CD8-positive, alpha-beta memory T cell (primary cell): ENCODE results near the gene NDUFB10. TPM values are rescaled to one million over a fixed set of nuclear protein-coding genes. Genes with fewer than 3 reads are reported as not detected.
A peak's percentile ranks its signal among the peaks of the same experiment; 100 is the strongest.

Source experiments
- CTCF ChIA-PET: fragments of 350-600 bp; sonication (Branson Sonifier 250); formaldehyde crosslinking; loops from one replicate; lab custom pipeline; 2021; ENCODE audit warnings: antibody characterized with exemption; lab: Charles Lee
- POLR2A ChIA-PET: fragments of 350-600 bp; sonication (Branson Sonifier 250); formaldehyde crosslinking; loops from one replicate; lab custom pipeline; 2021; ENCODE audit warnings: antibody characterized with exemption; lab: Charles Lee
- DNase-seq, 5 donors: peaks; one replicate each; pipeline versions ENCODE4 v3.0.0 to v3.0.0-alpha.2; 2020 to 2022; ENCODE audit warnings: mixed read lengths in 1 of 5
- H3K27ac ChIP-seq: one replicate; pipeline ENCODE4 v1.7.0; 2013; ENCODE audit warnings: low read depth, mild to moderate bottlenecking, low read length, moderate library complexity
- H3K27me3 ChIP-seq: 2 replicates; pipeline ENCODE4 v1.7.0; 2013; ENCODE audit warnings: low read length, mild to moderate bottlenecking; ENCODE audit not compliant: insufficient read depth, poor library complexity, severe bottlenecking
- H3K36me3 ChIP-seq: 2 replicates; pipeline ENCODE4 v1.7.0; 2013; ENCODE audit warnings: mild to moderate bottlenecking, low read length, moderate library complexity; ENCODE audit not compliant: insufficient read depth
- H3K4me1 ChIP-seq: 2 replicates; pipeline ENCODE4 v1.7.0; 2013; ENCODE audit warnings: mild to moderate bottlenecking, low read length, moderate library complexity; ENCODE audit not compliant: insufficient read depth
- H3K4me3 ChIP-seq: 2 replicates; pipeline ENCODE4 v1.7.0; 2013; ENCODE audit warnings: mild to moderate bottlenecking, low read length
- H3K9me3 ChIP-seq: 2 replicates; pipeline ENCODE4 v1.7.0; 2013; ENCODE audit warnings: mild to moderate bottlenecking, low read length
- H3K27ac Mint-ChIP-seq, 8 donors: one replicate each; pipeline ENCODE4 v1.8.0; 2020 to 2021; ENCODE audit warnings: mixed read lengths in 8 of 8, mild to moderate bottlenecking in 6 of 8, inconsistent platforms in 3 of 8, moderate library complexity in 3 of 8
- H3K27me3 Mint-ChIP-seq, 2 donors: one replicate each; pipeline ENCODE4 v1.8.0; 2020 to 2021; ENCODE audit warnings: mixed read lengths in 2 of 2, mild to moderate bottlenecking in 1 of 2, moderate library complexity in 1 of 2
- H3K36me3 Mint-ChIP-seq, 3 donors: one replicate each; pipeline ENCODE4 v1.8.0; 2020 to 2021; ENCODE audit warnings: mixed read lengths in 3 of 3, inconsistent platforms in 1 of 3, mild to moderate bottlenecking in 1 of 3
- H3K4me1 Mint-ChIP-seq, 3 donors: one replicate each; pipeline ENCODE4 v1.8.0; 2020 to 2021; ENCODE audit warnings: mixed read lengths in 3 of 3, inconsistent platforms in 1 of 3, mild to moderate bottlenecking in 1 of 3
- H3K4me3 Mint-ChIP-seq, 7 donors: one replicate each; pipeline ENCODE4 v1.8.0; 2020 to 2021; ENCODE audit warnings: mixed read lengths in 7 of 7, mild to moderate bottlenecking in 6 of 7, moderate library complexity in 4 of 7, inconsistent platforms in 2 of 7
- H3K9me3 Mint-ChIP-seq, 5 donors: one replicate each; pipeline ENCODE4 v1.8.0; 2020 to 2022; ENCODE audit warnings: mixed read lengths in 5 of 5, mild to moderate bottlenecking in 3 of 5, moderate library complexity in 2 of 5, inconsistent platforms in 1 of 5
- polyA plus RNA-seq: library from polyadenylated mRNA; unstranded; fragments of 300-500 nt; fragmentation: Illumina TruSeq; gene quantifications from one replicate; pipeline ENCODE4 v1.2.3, GENCODE V29; 2021
- total RNA-seq, 2 experiments: library from RNA; stranded (reverse); gene quantifications; one replicate each; pipeline ENCODE4 v1.2.3, GENCODE V29; 2021

Gene NDUFB10
- total and polyA plus RNA-seq, 3 experiments from 2014 or later = 150 to 236 (median 152) TPM

DNA sequence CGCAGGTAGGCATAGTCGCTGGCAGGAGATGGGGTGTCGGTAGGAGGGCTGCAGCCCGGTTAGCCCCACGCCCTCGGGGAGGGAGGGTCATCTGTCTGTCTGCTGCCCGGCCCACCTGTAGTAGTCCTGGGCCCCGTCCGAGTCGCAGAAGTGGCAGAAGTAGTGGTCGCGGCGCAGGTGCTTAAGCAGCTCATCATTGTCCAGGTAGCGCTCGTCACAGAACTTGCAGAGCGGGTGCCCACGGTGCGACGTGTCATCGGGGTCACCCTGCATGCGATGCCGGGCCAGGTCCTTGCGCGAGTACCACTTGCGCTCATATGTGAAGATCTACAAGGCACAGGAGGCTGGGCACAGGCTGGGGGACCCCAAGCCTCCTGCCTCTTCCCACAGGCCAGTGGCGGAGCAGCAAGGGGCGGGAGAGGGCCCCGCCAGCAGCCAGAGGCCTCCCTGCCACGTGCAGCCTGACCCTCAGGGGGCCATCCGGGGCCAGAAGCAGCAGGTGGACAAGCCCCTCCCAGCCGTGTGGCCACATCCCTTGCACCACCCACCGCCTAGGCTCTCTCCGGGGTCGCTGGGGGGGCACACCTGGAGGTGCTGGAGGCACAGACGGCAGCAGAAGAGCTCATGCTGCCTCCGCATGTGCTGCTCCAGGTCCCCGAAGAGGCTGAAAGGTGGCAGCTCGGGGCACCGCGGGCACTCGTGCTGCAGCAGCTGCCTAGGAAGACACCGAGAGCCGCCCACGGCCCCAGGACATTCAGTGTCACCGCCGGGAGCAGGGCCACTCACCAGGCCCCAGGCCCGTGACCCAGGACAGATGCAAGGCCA is 43.3 kb downstream of the NDUFB10 start:
- peaks cover 12% of the 10 kb centered on the region for H3K36me3 ChIP-seq
- no peaks in the 10 kb centered on the region for H3K27me3 Mint-ChIP-seq

DNA sequence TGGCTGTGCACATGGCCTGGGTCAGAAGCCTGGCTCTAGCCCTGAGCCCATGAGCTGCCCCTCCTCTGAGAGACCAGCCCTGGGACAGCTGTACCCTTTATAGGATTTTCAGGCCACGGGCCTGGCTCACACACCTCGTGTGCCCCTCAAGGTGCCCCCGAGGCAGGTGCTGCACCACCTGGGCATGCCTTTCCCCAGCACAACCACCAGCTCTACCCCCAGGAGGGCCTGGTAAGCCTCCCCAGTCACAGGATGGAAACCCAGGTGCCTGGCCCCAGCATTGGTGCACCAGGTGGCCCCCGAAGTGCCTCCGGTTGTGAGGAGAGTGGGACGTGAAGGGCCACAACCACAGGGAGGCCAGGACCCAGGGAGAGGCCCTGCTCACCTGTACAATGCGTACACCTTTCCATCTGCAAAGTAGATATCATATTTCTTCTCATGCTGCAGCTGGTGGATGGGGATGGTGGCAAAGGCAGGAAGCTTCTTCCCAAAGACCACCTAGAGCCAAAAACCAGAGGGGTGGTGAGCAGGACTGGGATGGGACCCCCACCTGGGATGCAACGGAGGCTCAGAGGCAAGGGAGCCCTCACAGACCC is 44.0 kb downstream of the NDUFB10 start:
- Histone ChIP-seq H3K4me1 (peaks cover 25% of the 10 kb centered on the region), H3K27ac (peak overlapping the region; percentile 54), H3K27me3 (no peaks in the 10 kb centered on the region), H3K4me3 (no peak overlapping the region), H3K36me3 (peaks cover 12% of the 10 kb centered on the region), H3K9me3 (no peaks in the 10 kb centered on the region)
- Mint-ChIP-seq H3K9me3 (no peaks in the 10 kb centered on the region), H3K27me3 (no peaks in the 10 kb centered on the region), H3K4me1 (peaks cover 14 to 48% (median 18%) of the 10 kb centered on the region in 3 donors), H3K4me3 (no peak overlapping the region), H3K36me3 (peaks cover 0 to 40% (median 2%) of the 10 kb centered on the region in 3 donors), H3K27ac (no peak overlapping the region)
- CTCF ChIA-PET = interaction anchor here (0.8 to 3.1 kb wide), 15 partner anchors 9 to 151 kb away, joined by 3 to 23 read pairs (median 5); partner anchors contain the start of genes NDUFB10, NOXO1, NTHL1 and RAB26
- DNase-seq = no peak
- POLR2A ChIA-PET = interaction anchor here (1.0 kb wide), 1 partner anchor 39 kb away, joined by 4 read pairs; the partner anchor contains the start of gene RPS2

More for the DNA sequence above, 43.3 kb downstream of the NDUFB10 start:
- CTCF ChIA-PET = interaction anchor here (0.8 to 3.1 kb wide), 10 partner anchors 9 to 152 kb away, joined by 3 to 23 read pairs (median 10); partner anchors contain the start of genes NDUFB10, NOXO1, NTHL1 and RAB26
- H3K27ac Mint-ChIP-seq = no peak overlapping the region
- H3K4me1 Mint-ChIP-seq = peaks cover 7 to 40% (median 11%) of the 10 kb centered on the region in 3 donors
- peaks cover 0 to 44% (median 2%) of the 10 kb centered on the region in 3 donors for H3K36me3 Mint-ChIP-seq
- Histone ChIP-seq H3K9me3 (no peaks in the 10 kb centered on the region), H3K4me3 (no peak overlapping the region), H3K27ac (no peak overlapping the region), H3K4me1 (peaks cover 18% of the 10 kb centered on the region), H3K27me3 (no peaks in the 10 kb centered on the region)
- H3K4me3 Mint-ChIP-seq = no peak overlapping the region
- POLR2A ChIA-PET = no interaction called here
- H3K9me3 Mint-ChIP-seq = no peaks in the 10 kb centered on the region
- no peak for DNase-seq

DNA sequence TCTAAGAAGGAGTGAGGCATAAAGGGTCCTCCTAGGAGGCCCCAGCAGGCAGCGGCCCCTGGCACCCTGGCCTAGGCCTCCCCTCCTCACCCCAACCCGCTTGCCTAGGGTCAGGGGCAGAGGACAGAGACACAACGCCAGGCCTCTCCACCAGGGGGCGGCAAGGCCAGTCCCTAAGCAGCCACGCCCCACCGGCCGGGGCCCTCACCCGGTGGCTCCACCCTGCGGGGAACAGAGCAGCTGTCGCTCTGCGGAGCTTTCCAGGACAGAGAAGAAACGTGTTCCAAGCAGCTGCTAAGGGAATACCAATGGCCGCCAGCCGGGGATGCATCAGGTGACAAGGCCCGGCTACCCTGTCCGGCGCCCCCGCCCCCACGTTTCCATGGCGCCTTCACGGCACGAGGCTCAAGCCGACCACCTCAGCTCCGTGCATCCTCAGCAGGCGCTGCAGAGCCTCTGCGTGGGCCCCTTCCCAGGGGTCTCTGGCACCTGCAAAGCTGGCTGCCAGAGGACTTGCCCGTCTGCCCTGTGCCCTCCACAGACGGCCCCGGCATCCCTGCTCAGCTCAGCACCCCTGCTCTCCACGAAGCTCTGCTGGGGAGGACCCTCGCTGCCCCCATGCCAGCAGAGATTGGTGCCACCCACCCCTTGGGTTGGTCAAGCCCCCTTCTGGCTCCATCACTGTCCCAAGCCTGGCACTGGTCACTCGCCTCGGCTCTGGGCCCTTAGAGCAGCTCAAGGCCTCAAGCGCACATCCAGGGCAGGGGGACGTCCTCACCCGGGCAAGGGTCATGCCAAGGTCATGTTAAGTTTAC is 44.7 kb downstream of the NDUFB10 start:
- H3K36me3 Mint-ChIP-seq = peaks cover 0 to 35% (median 2%) of the 10 kb centered on the region in 3 donors
- H3K27ac ChIP-seq = peak overlapping the region; percentile 54
- H3K4me3 Mint-ChIP-seq = no peak overlapping the region
- H3K4me1 ChIP-seq = peaks cover 32% of the 10 kb centered on the region
- H3K4me3 ChIP-seq = no peak overlapping the region
- peak; percentile 74 to 88 (median 79) for DNase-seq
- peaks cover 20 to 54% (median 24%) of the 10 kb centered on the region in 3 donors for H3K4me1 Mint-ChIP-seq
- H3K36me3 ChIP-seq = peaks cover 12% of the 10 kb centered on the region
- no peaks in the 10 kb centered on the region for H3K9me3 Mint-ChIP-seq
- H3K9me3 ChIP-seq = no peaks in the 10 kb centered on the region
- POLR2A ChIA-PET = interaction anchor here (0.6 to 1.0 kb wide), 5 partner anchors 10 to 169 kb away, joined by 3 to 4 read pairs (median 3); partner anchors contain the start of gene RPS2
- CTCF ChIA-PET = interaction anchor here (0.6 to 3.1 kb wide), 22 partner anchors 9 to 247 kb away, joined by 3 to 23 read pairs (median 3); partner anchors contain the start of genes ECI1, NDUFB10, NOXO1 and NTHL1
- peak overlapping the region in 1 of 8 donors; percentile 81 for H3K27ac Mint-ChIP-seq
- H3K27me3 Mint-ChIP-seq = no peaks in the 10 kb centered on the region
- no peaks in the 10 kb centered on the region for H3K27me3 ChIP-seq

DNA sequence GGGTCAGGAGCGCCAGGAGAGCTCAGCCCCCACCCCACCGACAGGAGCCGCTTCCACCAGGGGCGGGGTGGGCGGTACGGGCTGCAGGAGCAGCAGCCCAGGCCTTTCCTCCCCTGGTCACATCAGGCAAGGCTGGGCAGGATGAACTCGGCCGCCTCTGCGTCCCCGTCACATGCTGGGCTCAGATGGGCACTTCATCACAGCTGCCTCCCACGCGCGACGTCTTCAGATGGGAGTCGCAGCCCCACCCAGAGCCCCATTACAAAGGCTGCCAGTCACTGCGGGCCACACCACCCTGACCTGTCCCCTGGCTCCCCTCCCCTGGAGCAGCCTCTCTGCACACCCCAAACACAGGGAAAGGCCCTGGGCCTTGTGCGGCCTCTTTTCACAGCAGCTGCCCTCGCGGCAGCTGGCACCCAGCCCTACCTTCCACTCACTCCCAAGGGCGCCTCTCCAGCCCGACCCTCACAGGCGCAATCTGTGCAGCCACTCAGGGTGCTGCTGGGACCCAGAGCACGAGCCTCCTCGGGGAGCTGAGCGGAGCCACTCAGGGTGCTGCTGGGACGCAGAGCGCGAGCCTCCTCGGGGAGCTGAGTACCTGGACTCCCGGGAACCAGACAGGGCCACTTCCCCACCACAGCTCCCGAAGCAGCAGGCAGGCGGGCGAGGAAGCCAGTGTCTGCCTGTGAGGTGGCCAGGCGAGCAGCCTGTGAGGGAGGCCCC is 45.6 kb downstream of the NDUFB10 start:
- Histone ChIP-seq H3K36me3 (peaks cover 12% of the 10 kb centered on the region), H3K4me3 (no peak overlapping the region), H3K27ac (no peak overlapping the region), H3K4me1 (peaks cover 33% of the 10 kb centered on the region), H3K9me3 (no peaks in the 10 kb centered on the region), H3K27me3 (no peaks in the 10 kb centered on the region)
- POLR2A ChIA-PET = interaction anchor here (0.6 to 0.9 kb wide), 4 partner anchors 11 to 168 kb away, joined by 3 read pairs; partner anchors contain the start of gene RPS2
- Mint-ChIP-seq H3K9me3 (no peaks in the 10 kb centered on the region), H3K4me1 (peaks cover 22 to 56% (median 24%) of the 10 kb centered on the region in 3 donors), H3K4me3 (no peak overlapping the region), H3K36me3 (peaks cover 0 to 34% (median 2%) of the 10 kb centered on the region in 3 donors), H3K27me3 (no peaks in the 10 kb centered on the region), H3K27ac (peak overlapping the region in 1 of 8 donors; percentile 54)
- CTCF ChIA-PET = interaction anchor here (0.8 to 3.1 kb wide), 8 partner anchors 11 to 246 kb away, joined by 3 to 23 read pairs (median 4); partner anchors contain the start of genes ECI1, RPS2, TBL3 and TRAF7
- no peak for DNase-seq

DNA sequence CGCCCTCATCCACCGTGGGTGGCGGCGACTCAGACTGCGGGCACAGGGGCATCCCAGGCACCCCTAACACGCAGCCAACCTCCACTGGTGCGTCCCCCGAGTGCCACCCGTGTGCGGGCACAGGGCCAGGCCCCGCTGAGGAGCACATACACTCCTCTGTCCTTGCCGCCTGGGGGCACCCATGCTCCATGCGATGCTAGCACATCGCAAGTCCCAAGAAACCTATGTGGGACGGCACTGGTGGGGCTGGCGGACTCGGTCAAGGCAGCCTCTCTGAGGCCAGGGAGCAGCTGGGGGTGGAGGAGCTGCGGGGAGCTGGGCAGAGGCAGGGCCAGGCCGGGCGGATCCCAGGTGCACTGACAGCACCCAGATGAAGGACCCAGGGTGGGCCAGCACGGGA is 46.3 kb downstream of the NDUFB10 start:
- Histone ChIP-seq H3K4me1 (peaks cover 40% of the 10 kb centered on the region), H3K36me3 (peaks cover 12% of the 10 kb centered on the region), H3K9me3 (no peaks in the 10 kb centered on the region), H3K4me3 (no peak overlapping the region), H3K27ac (no peak overlapping the region), H3K27me3 (no peaks in the 10 kb centered on the region)
- Mint-ChIP-seq H3K36me3 (peaks cover 0 to 31% (median 2%) of the 10 kb centered on the region in 3 donors), H3K27me3 (no peaks in the 10 kb centered on the region), H3K27ac (peak overlapping the region in 1 of 8 donors; percentile 54), H3K4me3 (peak overlapping the region in 2 of 7 donors; percentile 44 to 71), H3K4me1 (peaks cover 28 to 62% (median 30%) of the 10 kb centered on the region in 3 donors), H3K9me3 (no peaks in the 10 kb centered on the region)
- ChIA-PET POLR2A (interaction anchor here (0.8 kb wide), 1 partner anchor 41 kb away, joined by 3 read pairs; the partner anchor contains the start of gene RPS2), CTCF (interaction anchor here (1.2 to 3.1 kb wide), 2 partner anchors 135 to 149 kb away, joined by 3 to 23 read pairs; no protein-coding TSS in a partner anchor)
- no peak for DNase-seq

DNA sequence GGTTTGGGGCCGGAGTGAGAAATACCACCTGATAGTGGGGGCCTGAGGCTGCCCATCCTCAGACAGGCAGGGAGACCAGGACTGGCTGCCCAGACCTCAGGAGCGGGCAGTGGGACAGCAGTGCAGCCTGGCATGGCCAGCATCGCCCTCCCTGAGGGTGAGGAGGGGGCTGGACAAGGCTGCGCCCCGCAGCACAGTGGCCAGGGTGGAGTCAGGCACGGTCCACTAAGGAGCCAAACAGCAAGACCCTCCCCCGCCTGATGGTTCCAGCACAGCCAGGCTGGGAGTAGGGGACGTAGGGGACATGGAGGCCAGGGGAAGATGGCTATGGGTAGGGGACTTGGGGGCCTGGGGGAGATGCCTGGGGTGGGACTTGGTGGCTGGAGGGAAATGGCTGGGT is 47.0 kb downstream of the NDUFB10 start:
- peaks cover 28 to 62% (median 30%) of the 10 kb centered on the region in 3 donors for H3K4me1 Mint-ChIP-seq
- no peaks in the 10 kb centered on the region for H3K27me3 Mint-ChIP-seq
- Histone ChIP-seq H3K9me3 (no peaks in the 10 kb centered on the region), H3K27ac (no peak overlapping the region), H3K4me1 (peaks cover 42% of the 10 kb centered on the region), H3K4me3 (no peak overlapping the region), H3K27me3 (no peaks in the 10 kb centered on the region), H3K36me3 (peaks cover 10% of the 10 kb centered on the region)
- peak overlapping the region in 3 of 7 donors; percentile 37 to 83 (median 64) for H3K4me3 Mint-ChIP-seq
- ChIA-PET CTCF (interaction anchor here (1.2 kb wide), 1 partner anchor 149 kb away, joined by 3 read pairs; no protein-coding TSS in a partner anchor), POLR2A (no interaction called here)
- peak overlapping the region in 4 of 8 donors; percentile 55 to 84 (median 72) for H3K27ac Mint-ChIP-seq
- H3K9me3 Mint-ChIP-seq = no peaks in the 10 kb centered on the region
- peaks cover 0 to 24% (median 0%) of the 10 kb centered on the region in 3 donors for H3K36me3 Mint-ChIP-seq
- no peak for DNase-seq
